ENCODE measurements around the gene SLC9A9. TPM values are rescaled to one million over a fixed set of nuclear protein-coding genes. Genes with fewer than 3 reads are reported as not detected.

The SLC9A9 gene
- polyA plus RNA-seq, 1 of the 3 experiments (the other 2 are of a cell fraction): 0.05 TPM

DNA sequence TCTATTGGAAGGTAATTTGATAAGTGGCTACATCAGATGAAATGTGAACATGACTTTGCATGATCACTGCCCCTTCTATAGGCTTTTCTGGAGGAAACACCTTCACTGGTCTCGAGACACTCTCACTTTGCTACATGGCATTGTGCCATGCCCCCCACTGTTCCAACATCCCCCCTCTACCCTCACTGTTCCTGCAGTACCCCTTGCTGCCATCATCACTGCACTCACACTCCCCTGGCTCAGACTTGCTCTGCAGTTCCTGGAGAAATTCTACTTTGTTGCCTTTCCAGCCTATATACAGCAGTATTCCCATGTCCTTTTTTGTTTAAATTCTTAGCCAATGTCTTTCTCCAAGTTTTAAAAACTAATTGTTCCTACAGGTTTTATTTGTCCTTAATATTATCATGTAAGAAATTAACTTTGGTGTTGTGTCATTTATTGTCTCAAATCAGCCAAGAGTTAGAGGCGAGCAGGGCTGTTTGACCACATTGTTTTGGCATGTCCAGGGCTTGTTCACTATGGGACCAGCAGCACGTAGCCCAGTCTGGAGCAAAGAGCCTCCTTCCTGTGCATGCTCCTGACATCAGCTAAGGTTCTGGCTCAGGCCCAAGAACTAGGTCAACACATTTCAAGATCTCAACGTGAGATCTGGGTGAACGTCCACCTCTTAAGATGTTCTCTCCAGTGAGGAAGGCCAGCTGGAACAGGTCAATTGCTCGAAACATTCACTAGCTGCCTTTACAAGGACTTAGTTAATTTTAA lies 246.4 kb downstream of the SLC9A9 start:
- CTCF ChIA-PET: no interaction called here
- no peak overlapping the region for H3K27ac ChIP-seq (ENCODE audit: low read depth in 2 of 2, low read length in 1 of 2)

DNA sequence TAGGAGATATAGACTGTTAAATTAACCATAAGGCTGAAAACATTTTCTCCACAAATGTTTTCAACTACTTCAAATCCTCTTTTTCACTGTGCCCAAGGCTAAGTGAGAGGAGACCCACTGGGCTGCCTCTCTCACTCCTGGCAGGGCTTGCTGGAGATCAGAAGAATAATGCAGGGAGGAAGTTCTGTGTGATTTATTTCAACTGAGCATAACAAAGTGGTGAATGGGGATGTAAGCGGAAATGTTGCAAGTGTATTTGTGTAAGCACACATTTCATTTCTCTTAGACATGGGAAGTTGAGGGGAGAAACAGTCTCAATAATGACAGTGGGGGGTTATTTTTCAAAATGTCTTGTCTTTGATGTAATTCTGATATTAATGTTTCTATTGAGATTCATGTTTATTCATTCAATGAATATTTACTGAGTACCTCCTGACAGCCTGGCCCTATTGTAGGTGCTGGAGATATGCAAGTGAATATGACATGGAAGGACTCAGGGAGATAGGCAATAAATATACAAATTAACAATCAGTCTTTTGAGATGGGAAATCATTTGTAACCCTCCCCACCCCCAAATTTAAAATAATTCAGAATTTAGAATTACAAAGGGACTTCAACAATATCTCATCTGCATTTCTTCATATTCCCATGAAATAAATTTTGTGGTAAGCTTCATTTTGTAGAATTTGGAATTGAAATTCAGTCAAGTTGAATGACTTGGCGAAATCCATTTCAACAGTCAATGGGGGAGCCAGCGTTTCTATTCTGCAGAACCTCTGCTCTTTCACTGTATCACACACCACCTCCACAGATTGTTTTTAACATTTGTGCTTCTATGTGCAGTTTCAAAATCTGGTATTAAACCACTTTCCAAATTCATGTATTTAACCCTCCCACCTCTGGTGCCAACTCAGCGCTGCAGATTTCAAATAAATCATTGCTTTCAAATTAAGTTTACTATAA lies 247.2 kb downstream of the SLC9A9 start:
- H3K4me3 ChIP-seq (ENCODE audit: low read depth in 2 of 2, low read length in 1 of 2): no peak overlapping the region
- no peak overlapping the region for H3K27ac ChIP-seq (ENCODE audit: low read depth in 2 of 2, low read length in 1 of 2)
- no peaks in the 10 kb centered on the region for H3K9me2 ChIP-seq
- TF ChIP-seq FOXM1 (IDR thresholded peaks at IDR 0.05; ENCODE audit: low read depth): no peak
- TF ChIP-seq USF1 (IDR thresholded peaks at IDR 0.05; ENCODE audit: borderline replicate concordance, low read depth): no peak
- no peak for TF ChIP-seq EZH2phosphoT487 (IDR thresholded peaks at IDR 0.05; ENCODE audit: borderline replicate concordance, low read depth)
- TF ChIP-seq YY1 (IDR thresholded peaks at IDR 0.05; ENCODE audit: low read depth): no peak
- no peak for TF ChIP-seq GATA2 (CRISPR knock-in tag; IDR thresholded peaks at IDR 0.05)
- TF ChIP-seq RXRA (IDR thresholded peaks at IDR 0.05; ENCODE audit: borderline replicate concordance, low read depth): no peak
- TF ChIP-seq RAD21 (IDR thresholded peaks at IDR 0.05; ENCODE audit: low read length): no peak
- TF ChIP-seq POLR2AphosphoS5 (IDR thresholded peaks at IDR 0.05; ENCODE audit: low read depth, low read length): no peak
- no peak for TF ChIP-seq USF2 (IDR thresholded peaks at IDR 0.05; ENCODE audit: borderline replicate concordance, low read depth, low read length)
- no peak for TF ChIP-seq TCF12 (IDR thresholded peaks at IDR 0.05)
- TF ChIP-seq, protein P1, sequence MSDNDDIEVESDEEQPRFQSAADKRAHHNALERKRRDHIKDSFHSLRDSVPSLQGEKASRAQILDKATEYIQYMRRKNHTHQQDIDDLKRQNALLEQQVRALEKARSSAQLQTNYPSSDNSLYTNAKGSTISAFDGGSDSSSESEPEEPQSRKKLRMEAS (IDR thresholded peaks at IDR 0.05; ENCODE audit: low read depth): no peak
- TF ChIP-seq, protein P2, sequence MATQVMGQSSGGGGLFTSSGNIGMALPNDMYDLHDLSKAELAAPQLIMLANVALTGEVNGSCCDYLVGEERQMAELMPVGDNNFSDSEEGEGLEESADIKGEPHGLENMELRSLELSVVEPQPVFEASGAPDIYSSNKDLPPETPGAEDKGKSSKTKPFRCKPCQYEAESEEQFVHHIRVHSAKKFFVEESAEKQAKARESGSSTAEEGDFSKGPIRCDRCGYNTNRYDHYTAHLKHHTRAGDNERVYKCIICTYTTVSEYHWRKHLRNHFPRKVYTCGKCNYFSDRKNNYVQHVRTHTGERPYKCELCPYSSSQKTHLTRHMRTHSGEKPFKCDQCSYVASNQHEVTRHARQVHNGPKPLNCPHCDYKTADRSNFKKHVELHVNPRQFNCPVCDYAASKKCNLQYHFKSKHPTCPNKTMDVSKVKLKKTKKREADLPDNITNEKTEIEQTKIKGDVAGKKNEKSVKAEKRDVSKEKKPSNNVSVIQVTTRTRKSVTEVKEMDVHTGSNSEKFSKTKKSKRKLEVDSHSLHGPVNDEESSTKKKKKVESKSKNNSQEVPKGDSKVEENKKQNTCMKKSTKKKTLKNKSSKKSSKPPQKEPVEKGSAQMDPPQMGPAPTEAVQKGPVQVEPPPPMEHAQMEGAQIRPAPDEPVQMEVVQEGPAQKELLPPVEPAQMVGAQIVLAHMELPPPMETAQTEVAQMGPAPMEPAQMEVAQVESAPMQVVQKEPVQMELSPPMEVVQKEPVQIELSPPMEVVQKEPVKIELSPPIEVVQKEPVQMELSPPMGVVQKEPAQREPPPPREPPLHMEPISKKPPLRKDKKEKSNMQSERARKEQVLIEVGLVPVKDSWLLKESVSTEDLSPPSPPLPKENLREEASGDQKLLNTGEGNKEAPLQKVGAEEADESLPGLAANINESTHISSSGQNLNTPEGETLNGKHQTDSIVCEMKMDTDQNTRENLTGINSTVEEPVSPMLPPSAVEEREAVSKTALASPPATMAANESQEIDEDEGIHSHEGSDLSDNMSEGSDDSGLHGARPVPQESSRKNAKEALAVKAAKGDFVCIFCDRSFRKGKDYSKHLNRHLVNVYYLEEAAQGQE (IDR thresholded peaks at IDR 0.05; ENCODE audit: low read depth, low read length): no peak
- H3F3A ChIP-seq (replicated peaks; ENCODE audit: insufficient read depth): no peaks in the 10 kb centered on the region
- no peaks in the 10 kb centered on the region for H3K9me3 ChIP-seq
- H3K4me2 ChIP-seq: no peak overlapping the region
- no peak for DNase-seq
- ChIA-PET POLR2A (no interaction called here), CTCF (no interaction called here)
- H3K27me3 ChIP-seq (ENCODE audit: insufficient read depth): peaks cover 4% of the 10 kb centered on the region; the same call in 1 of the 2 replicates
- H3K9ac ChIP-seq: no peak overlapping the region
- no peaks in the 10 kb centered on the region for H3K79me2 ChIP-seq (ENCODE audit: insufficient read depth)
- H3K4me1 ChIP-seq (ENCODE audit: control insufficient read depth in 1 of 2, insufficient read depth in 2 of 2, low read depth in 1 of 2, low read length in 1 of 2): peaks cover 0 to 12% of the 10 kb centered on the region in 2 experiments; a peak in 1 of 4 replicates
- H4K20me1 ChIP-seq (ENCODE audit: insufficient read depth): no peaks in the 10 kb centered on the region
- H3K36me3 ChIP-seq (replicated peaks in 1 of 2; ENCODE audit: control insufficient read depth in 1 of 2, insufficient read depth in 2 of 2, low read length in 1 of 2): no peaks in the 10 kb centered on the region
- H2AFZ ChIP-seq (ENCODE audit: low read depth): no peak overlapping the region
- WGBS (ENCODE audit: low lambda C conversion rate): 6% methylated on average over 4 of the region's 4 CpGs

More for the DNA sequence above, 246.4 kb downstream of the SLC9A9 start:
- TF ChIP-seq TAF1 (IDR thresholded peaks at IDR 0.05; ENCODE audit: borderline replicate concordance, low read depth, low read length) (no peak), RAD21 (IDR thresholded peaks at IDR 0.05; ENCODE audit: low read length) (no peak), EZH2phosphoT487 (IDR thresholded peaks at IDR 0.05; ENCODE audit: borderline replicate concordance, low read depth) (no peak), JUND (IDR thresholded peaks at IDR 0.05) (no peak), FOXJ3 (CRISPR knock-in tag; IDR thresholded peaks at IDR 0.05) (no peak), FOXM1 (IDR thresholded peaks at IDR 0.05; ENCODE audit: low read depth) (no peak), GABPA (IDR thresholded peaks at IDR 0.05; ENCODE audit: low read depth) (no peak), RXRA (IDR thresholded peaks at IDR 0.05; ENCODE audit: borderline replicate concordance, low read depth) (no peak), MEF2A (IDR thresholded peaks at IDR 0.05; ENCODE audit: borderline replicate concordance, low read depth) (no peak)
- TF ChIP-seq, protein P1 (IDR thresholded peaks at IDR 0.05; ENCODE audit: low read depth): no peak
- no peak overlapping the region for H3K4me2 ChIP-seq
- H2AFZ ChIP-seq (ENCODE audit: low read depth): no peak overlapping the region
- DNase-seq: no peak
- no peaks in the 10 kb centered on the region for H3F3A ChIP-seq (replicated peaks; ENCODE audit: insufficient read depth)
- no peak overlapping the region for H3K9ac ChIP-seq
- no peaks in the 10 kb centered on the region for H3K36me3 ChIP-seq (replicated peaks in 1 of 2; ENCODE audit: control insufficient read depth in 1 of 2, insufficient read depth in 2 of 2, low read length in 1 of 2)
- POLR2A ChIA-PET: no interaction called here
- no peaks in the 10 kb centered on the region for H4K20me1 ChIP-seq (ENCODE audit: insufficient read depth)
- H3K79me2 ChIP-seq (ENCODE audit: insufficient read depth): no peaks in the 10 kb centered on the region
- H3K4me1 ChIP-seq (ENCODE audit: control insufficient read depth in 1 of 2, insufficient read depth in 2 of 2, low read depth in 1 of 2, low read length in 1 of 2): peaks cover 0 to 12% of the 10 kb centered on the region in 2 experiments; a peak in 1 of 4 replicates
- H3K4me3 ChIP-seq (ENCODE audit: low read depth in 2 of 2, low read length in 1 of 2): no peak overlapping the region
- WGBS (ENCODE audit: low lambda C conversion rate): 6% methylated on average over 6 of the region's 6 CpGs
- H3K9me2 ChIP-seq: no peaks in the 10 kb centered on the region
- H3K9me3 ChIP-seq: no peaks in the 10 kb centered on the region
- no peaks in the 10 kb centered on the region; the same call in 1 of the 2 replicates for H3K27me3 ChIP-seq (ENCODE audit: insufficient read depth)

All from SK-N-SH (cell line).